HG03060 (cell line): ENCODE results near the gene LRRK1.

Experiments
- ATAC-seq: cut with Tn5 transposase; IDR thresholded peaks from one replicate; pipeline ENCODE4 v1.9.1; 2021; ENCODE audit warnings: low read depth, moderate number of reproducible peaks; ENCODE audit not compliant: unreplicated experiment

Gene LRRK1

GRCh38 chr15:100930306-100930848 lies 11.2 kb downstream of the LRRK1 start:
- no peak for ATAC-seq

GRCh38 chr15:100931143-100931890 lies 12.2 kb downstream of the LRRK1 start:
- peak; percentile 55 for ATAC-seq

- ATAC-seq, result no peak
These were observed 13.7 kb downstream of the LRRK1 start for GRCh38 chr15:100932676-100933348.

- ATAC-seq, result no peak
These were observed 15.0 kb downstream of the LRRK1 start for GRCh38 chr15:100934166-100934565.

GRCh38 chr15:100934726-100935125 lies 15.6 kb downstream of the LRRK1 start:
- ATAC-seq, result no peak

- ATAC-seq, result no peak
These were observed 18.0 kb downstream of the LRRK1 start for GRCh38 chr15:100937171-100937570.

- ATAC-seq, result no peak
These were observed 20.6 kb downstream of the LRRK1 start for GRCh38 chr15:100939791-100940190.

- peak; percentile 45 for ATAC-seq
These were observed 21.7 kb downstream of the LRRK1 start for GRCh38 chr15:100940767-100941379.

- ATAC-seq, result peak; percentile 34
These were observed 22.4 kb downstream of the LRRK1 start for GRCh38 chr15:100941536-100941935.

GRCh38 chr15:100942656-100943425 lies 23.7 kb downstream of the LRRK1 start:
- no peak for ATAC-seq

- no peak for ATAC-seq
These were observed 25.2 kb downstream of the LRRK1 start for GRCh38 chr15:100944244-100944895.

GRCh38 chr15:100944986-100945385 lies 25.8 kb downstream of the LRRK1 start:
- ATAC-seq, result no peak

- no peak for ATAC-seq
These were observed 28.7 kb downstream of the LRRK1 start for GRCh38 chr15:100947760-100948429.

- no peak for ATAC-seq
These were observed 29.2 kb downstream of the LRRK1 start for GRCh38 chr15:100948430-100948762.

- no peak for ATAC-seq
These were observed 30.5 kb downstream of the LRRK1 start for GRCh38 chr15:100949691-100950090.

- no peak for ATAC-seq
These were observed 32.8 kb downstream of the LRRK1 start for GRCh38 chr15:100951965-100952364.

GRCh38 chr15:100952566-100952965 lies 33.4 kb downstream of the LRRK1 start:
- no peak for ATAC-seq

GRCh38 chr15:100958326-100959065 lies 39.3 kb downstream of the LRRK1 start:
- ATAC-seq, result no peak
